ENCODE results near the gene MAPK11. TPM values are rescaled to one million over a fixed set of nuclear protein-coding genes. Genes with fewer than 3 reads are reported as not detected.

Gene MAPK11
- polyA plus RNA-seq, 3 donors = 0.81 TPM; not detected in 2

GRCh38 chr22:50261615-50262459 lies 8.3 kb downstream of the MAPK11 start, which contains the start of gene MAPK12:
MAPK12 (minus strand) TSS chr22:50261683; CDS start chr22:50261509, 174 bp downstream.
- no peak for DNase-seq
- peak within 1 kb of the TSS; percentile 57 to 85 for H3K4me3 Mint-ChIP-seq
- no peaks in the 10 kb centered on the region for H3K36me3 Mint-ChIP-seq
- no peak for TF ChIP-seq CTCF (IDR thresholded peaks at IDR 0.05)
- H3K4me1 Mint-ChIP-seq = peaks cover 10% of the 10 kb centered on the region
- H3K4me1 ChIP-seq (ENCODE audit: control insufficient read depth in 1 of 2, insufficient read depth in 2 of 2, low read length in 2 of 2) = peaks cover 9 to 23% of the 10 kb centered on the region in 2 donors
- no peak within 1 kb of the TSS for H3K27ac Mint-ChIP-seq
- H3K9me3 Mint-ChIP-seq = peaks cover 0 to 6% (median 4%) of the 10 kb centered on the region in 7 donors
- H3K9me3 ChIP-seq (replicated peaks in 1 of 2; ENCODE audit: control insufficient read depth in 1 of 2, insufficient read depth in 1 of 2, low read length in 2 of 2) = peaks cover under 1 to 7% of the 10 kb centered on the region in 2 donors
- peak within 1 kb of the TSS; percentile 51 for H3K4me2 ChIP-seq (replicated peaks; ENCODE audit: extremely low read depth, low read length, poor library complexity, severe bottlenecking)
- no peaks in the 10 kb centered on the region for H3K79me2 ChIP-seq (ENCODE audit: insufficient read depth, low read length)
- 3% methylated on average over 53 of the region's 61 CpGs for WGBS (ENCODE audit: insufficient coverage)
- H3K36me3 ChIP-seq (replicated peaks in 1 of 2; ENCODE audit: control insufficient read depth in 1 of 2, insufficient read depth in 2 of 2, low read length in 2 of 2) = no peaks in the 10 kb centered on the region
- no peak within 1 kb of the TSS for H3K27ac ChIP-seq (ENCODE audit: low read depth in 1 of 2, low read length in 2 of 2)
- H3K27me3 Mint-ChIP-seq (ENCODE audit: low read depth in 3 of 3) = peaks cover 41 to 61% (median 49%) of the 10 kb centered on the region in 3 donors
- H2AFZ ChIP-seq (ENCODE audit: insufficient read depth, low read depth, low read length, poor library complexity, severe bottlenecking) = no peak within 1 kb of the TSS
- H3K27me3 ChIP-seq (ENCODE audit: control insufficient read depth in 2 of 2, insufficient read depth in 2 of 2, low read length in 2 of 2) = peaks cover 10 to 40% of the 10 kb centered on the region in 2 donors
- H4K20me1 ChIP-seq (ENCODE audit: insufficient read depth, low read length) = no peaks in the 10 kb centered on the region
- intact Hi-C loops (cut with micrococcal nuclease) = no loop called here
- no peak within 1 kb of the TSS for H3K9ac ChIP-seq (ENCODE audit: insufficient read depth, low read length, poor library complexity, severe bottlenecking)
- peak within 1 kb of the TSS in 1 of 3 experiments; percentile 30 for H3K4me3 ChIP-seq (replicated peaks in 1 of 3; ENCODE audit: low read depth in 2 of 3, low read length in 3 of 3)

GRCh38 chr22:50260801-50261614 lies 9.2 kb downstream of the MAPK11 start:
- H3K4me2 ChIP-seq (replicated peaks; ENCODE audit: extremely low read depth, low read length, poor library complexity, severe bottlenecking) = peak overlapping the region; percentile 51
- no peak for DNase-seq
- Mint-ChIP-seq H3K36me3 (no peaks in the 10 kb centered on the region), H3K4me3 (peak overlapping the region; percentile 42 to 57), H3K27ac (no peak overlapping the region), H3K9me3 (peaks cover 0 to 3% (median 0%) of the 10 kb centered on the region in 7 donors), H3K27me3 (ENCODE audit: low read depth in 3 of 3) (peaks cover 38 to 53% (median 45%) of the 10 kb centered on the region in 3 donors), H3K4me1 (peaks cover 10% of the 10 kb centered on the region)
- peaks cover 0 to 7% of the 10 kb centered on the region in 2 donors for H3K9me3 ChIP-seq (replicated peaks in 1 of 2; ENCODE audit: control insufficient read depth in 1 of 2, insufficient read depth in 1 of 2, low read length in 2 of 2)
- under 1% methylated on average over 85 of the region's 92 CpGs for WGBS (ENCODE audit: insufficient coverage)
- no peak overlapping the region for H3K27ac ChIP-seq (ENCODE audit: low read depth in 1 of 2, low read length in 2 of 2)
- H3K36me3 ChIP-seq (replicated peaks in 1 of 2; ENCODE audit: control insufficient read depth in 1 of 2, insufficient read depth in 2 of 2, low read length in 2 of 2) = no peaks in the 10 kb centered on the region
- TF ChIP-seq CTCF (IDR thresholded peaks at IDR 0.05) = no peak
- H4K20me1 ChIP-seq (ENCODE audit: insufficient read depth, low read length) = no peaks in the 10 kb centered on the region
- peaks cover 10 to 35% of the 10 kb centered on the region in 2 donors for H3K27me3 ChIP-seq (ENCODE audit: control insufficient read depth in 2 of 2, insufficient read depth in 2 of 2, low read length in 2 of 2)
- H3K9ac ChIP-seq (ENCODE audit: insufficient read depth, low read length, poor library complexity, severe bottlenecking) = no peak overlapping the region
- H3K4me3 ChIP-seq (replicated peaks in 1 of 3; ENCODE audit: low read depth in 2 of 3, low read length in 3 of 3) = peak overlapping the region in 1 of 3 experiments; percentile 30
- intact Hi-C loops (cut with micrococcal nuclease) = no loop called here
- H3K79me2 ChIP-seq (ENCODE audit: insufficient read depth, low read length) = no peaks in the 10 kb centered on the region
- peaks cover 9 to 23% of the 10 kb centered on the region in 2 donors for H3K4me1 ChIP-seq (ENCODE audit: control insufficient read depth in 1 of 2, insufficient read depth in 2 of 2, low read length in 2 of 2)
- H2AFZ ChIP-seq (ENCODE audit: insufficient read depth, low read depth, low read length, poor library complexity, severe bottlenecking) = no peak overlapping the region

All from CD14-positive monocyte (primary cell).